Epidermal melanocyte (primary cell): ENCODE measurements around the gene GARNL3.

Experiments
- DNase-seq: peaks from one replicate; pipeline ENCODE4 v3.0.0; 2011; ENCODE audit warnings: low spot score; ENCODE audit not compliant: insufficient read length

Gene GARNL3

DNA sequence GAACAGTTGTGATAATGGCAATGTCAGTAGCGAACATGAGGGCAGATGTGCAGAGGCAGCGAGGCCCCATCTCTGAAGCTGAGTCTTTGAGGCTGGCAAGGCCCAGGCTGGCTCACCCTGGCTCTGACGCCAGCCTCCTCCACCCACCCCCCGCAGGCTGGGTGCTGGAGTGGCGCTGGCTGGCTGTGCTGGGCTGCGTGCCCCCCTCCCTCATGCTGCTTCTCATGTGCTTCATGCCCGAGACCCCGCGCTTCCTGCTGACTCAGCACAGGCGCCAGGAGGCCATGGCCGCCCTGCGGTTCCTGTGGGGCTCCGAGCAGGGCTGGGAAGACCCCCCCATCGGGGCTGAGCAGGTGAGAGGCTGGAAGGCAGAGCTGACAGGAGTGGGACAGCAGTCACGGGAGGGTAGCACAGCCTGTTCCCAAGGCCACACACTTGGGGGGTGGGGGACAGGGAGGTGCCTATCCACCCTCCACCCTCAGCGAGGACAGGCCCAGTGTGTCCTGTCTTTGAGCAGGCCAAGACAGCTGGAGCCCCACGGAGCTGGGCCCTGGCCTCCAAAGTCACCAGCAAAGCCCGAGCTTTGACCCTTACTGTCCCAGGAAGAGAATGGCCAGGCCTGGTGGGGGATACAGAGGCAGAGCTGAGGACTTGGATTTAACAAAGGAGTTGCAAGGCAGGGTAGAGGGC, 138.0 kb downstream of the GARNL3 start:
- no peak for DNase-seq

DNA sequence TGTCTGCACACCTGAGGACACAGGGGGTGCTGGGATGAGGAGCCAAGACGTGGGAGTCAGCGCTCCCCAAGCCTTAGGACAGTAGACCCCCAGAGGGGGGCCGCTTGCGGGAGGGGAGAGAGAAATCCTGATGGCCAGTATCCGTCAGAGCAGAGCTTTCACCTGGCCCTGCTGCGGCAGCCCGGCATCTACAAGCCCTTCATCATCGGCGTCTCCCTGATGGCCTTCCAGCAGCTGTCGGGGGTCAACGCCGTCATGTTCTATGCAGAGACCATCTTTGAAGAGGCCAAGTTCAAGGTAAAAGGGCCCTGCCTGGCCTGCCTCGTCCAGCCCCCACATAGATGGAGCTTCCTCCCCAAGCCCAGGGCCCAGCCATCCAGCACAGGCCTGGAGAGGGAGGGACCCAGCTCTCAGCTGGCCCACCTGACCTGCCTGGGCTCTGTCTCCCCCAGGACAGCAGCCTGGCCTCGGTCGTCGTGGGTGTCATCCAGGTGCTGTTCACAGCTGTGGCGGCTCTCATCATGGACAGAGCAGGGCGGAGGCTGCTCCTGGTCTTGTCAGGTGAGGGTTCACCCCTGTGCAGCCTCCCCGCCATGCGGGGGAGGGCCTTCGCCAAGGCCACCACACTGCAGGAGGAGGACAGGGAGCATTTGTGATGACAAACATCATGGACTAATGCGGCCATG, 139.1 kb downstream of the GARNL3 start:
- no peak for DNase-seq

DNA sequence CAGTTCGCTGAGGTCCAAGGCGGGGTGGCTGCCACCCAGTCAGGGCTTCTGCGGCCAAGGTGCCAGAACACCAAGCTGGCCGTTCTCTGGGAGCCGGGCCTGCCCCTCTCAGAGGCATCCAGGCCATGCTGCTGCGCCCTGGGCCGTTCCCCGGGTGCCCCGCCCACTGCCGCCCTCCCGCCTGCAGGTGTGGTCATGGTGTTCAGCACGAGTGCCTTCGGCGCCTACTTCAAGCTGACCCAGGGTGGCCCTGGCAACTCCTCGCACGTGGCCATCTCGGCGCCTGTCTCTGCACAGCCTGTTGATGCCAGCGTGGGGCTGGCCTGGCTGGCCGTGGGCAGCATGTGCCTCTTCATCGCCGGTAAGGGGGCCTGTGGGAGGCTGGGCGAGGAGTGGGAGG, 140.1 kb downstream of the GARNL3 start:
- no peak for DNase-seq

DNA sequence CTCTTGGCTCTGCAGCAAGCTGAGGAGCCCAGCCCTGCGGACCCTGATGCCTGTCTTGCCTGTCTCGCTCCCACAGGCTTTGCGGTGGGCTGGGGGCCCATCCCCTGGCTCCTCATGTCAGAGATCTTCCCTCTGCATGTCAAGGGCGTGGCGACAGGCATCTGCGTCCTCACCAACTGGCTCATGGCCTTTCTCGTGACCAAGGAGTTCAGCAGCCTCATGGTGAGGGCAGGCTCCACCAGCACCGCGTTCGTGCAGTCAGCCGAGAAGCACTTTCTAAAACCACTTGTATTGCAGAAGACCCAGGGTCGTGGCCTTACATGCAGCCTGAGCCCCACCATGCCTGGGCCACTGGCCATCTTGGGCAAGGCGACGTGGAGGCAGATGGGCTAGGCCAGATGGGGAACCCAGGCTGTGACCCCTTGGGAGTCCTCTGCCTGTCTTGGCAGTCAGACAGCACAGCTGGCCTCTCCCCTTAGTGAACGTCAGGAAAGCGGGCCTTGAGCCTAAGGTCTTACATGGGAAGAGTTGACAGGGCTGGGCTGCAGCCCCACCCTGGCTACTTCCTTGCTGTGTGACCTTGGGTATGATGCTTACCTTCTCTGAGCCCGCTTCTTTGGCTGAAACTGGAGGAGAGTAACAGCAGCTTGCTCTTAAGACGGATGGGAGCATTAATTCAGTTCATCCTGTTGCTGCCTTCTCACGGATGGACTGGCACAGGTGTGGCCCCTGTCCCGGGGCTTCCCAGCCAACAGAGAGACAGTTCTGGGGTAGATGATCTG, 141.0 kb downstream of the GARNL3 start:
- no peak for DNase-seq

DNA sequence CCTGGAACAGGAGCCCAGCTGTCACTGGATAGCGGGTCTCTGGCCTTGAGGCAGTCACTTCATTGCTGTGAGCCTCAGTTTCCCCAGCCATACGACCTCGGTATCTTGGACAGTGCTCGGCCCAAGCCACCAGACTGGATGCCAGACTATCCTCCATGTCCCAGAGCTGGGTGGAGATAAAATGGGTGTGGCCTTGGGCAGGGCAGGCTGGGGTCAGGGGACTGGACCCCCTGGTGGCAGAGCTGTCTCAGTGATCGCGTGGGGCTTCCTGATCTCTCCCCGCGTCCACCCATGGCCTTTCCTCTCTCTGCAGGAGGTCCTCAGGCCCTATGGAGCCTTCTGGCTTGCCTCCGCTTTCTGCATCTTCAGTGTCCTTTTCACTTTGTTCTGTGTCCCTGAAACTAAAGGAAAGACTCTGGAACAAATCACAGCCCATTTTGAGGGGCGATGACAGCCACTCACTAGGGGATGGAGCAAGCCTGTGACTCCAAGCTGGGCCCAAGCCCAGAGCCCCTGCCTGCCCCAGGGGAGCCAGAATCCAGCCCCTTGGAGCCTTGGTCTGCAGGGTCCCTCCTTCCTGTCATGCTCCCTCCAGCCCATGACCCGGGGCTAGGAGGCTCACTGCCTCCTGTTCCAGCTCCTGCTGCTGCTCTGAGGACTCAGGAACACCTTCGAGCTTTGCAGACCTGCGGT, 142.4 kb downstream of the GARNL3 start:
- DNase-seq: no peak

DNA sequence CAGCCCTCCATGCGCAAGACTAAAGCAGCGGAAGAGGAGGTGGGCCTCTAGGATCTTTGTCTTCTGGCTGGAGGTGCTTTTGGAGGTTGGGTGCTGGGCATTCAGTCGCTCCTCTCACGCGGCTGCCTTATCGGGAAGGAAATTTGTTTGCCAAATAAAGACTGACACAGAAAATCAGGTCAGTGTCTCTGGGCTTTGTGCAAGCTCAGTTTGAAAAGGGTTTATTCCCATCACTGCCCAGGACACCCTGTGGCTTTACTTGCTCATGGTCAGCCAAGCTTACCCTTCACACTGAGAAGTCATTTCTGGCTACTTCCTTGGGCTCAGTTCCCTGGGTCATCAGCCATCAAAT, 142.9 kb downstream of the GARNL3 start:
- no peak for DNase-seq

DNA sequence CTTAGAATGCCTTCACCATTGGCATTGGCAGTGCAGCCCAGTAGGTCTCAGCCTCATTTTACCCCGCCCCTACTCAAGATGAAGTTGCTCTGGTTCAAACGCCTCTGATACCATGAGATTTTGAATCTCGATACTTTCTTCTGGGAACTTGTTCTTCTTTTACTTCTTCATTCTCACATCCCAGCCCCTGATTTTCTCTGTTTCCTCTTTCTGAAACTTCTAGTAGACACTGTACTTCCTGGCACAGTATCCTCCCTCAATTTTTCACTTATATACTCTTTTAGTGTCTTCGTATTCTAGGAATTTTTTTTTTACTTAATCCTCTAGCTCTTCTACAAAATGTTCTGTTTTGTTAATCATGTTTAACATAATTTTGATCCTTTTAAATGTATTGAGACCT, 146.5 kb downstream of the GARNL3 start:
- no peak for DNase-seq

DNA sequence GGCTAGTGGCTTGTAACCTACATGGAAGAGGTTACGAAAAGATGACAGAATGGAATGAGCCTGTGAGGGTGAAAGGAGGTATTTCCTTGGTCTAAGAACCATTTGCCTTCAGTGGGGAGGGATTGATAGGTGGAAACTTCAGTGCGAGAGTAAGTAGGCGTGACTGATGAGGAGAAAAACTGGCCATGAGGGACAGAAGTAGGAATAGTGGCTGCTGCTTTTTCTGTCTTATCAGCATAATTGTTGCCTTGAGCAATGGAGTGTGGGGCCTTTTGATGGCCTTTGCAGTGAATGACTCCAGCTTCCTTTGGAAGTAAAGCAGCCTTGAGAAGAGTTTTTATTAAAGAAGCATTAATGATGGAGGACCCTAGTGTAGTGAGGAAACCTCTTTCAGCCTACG, 150.6 kb downstream of the GARNL3 start:
- no peak for DNase-seq

DNA sequence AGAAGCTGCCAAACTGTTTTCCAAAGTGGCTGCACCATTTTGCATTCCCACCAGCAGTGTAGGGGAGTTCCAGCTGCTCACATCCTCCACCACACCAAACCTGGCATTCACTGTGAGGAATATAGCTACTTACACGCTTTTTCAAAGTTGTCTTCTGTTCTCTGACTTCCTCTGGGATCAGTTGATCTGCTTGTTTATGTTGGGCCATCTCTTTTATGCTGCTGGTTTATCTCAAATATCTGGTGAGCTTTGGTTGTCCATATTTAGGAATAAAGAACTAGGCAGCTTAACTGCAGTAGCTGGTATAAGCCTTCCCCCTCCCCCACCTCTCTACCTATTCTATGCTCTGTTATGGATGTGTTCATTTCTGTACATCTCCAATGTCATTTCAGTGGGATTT, 151.1 kb downstream of the GARNL3 start:
- no peak for DNase-seq

DNA sequence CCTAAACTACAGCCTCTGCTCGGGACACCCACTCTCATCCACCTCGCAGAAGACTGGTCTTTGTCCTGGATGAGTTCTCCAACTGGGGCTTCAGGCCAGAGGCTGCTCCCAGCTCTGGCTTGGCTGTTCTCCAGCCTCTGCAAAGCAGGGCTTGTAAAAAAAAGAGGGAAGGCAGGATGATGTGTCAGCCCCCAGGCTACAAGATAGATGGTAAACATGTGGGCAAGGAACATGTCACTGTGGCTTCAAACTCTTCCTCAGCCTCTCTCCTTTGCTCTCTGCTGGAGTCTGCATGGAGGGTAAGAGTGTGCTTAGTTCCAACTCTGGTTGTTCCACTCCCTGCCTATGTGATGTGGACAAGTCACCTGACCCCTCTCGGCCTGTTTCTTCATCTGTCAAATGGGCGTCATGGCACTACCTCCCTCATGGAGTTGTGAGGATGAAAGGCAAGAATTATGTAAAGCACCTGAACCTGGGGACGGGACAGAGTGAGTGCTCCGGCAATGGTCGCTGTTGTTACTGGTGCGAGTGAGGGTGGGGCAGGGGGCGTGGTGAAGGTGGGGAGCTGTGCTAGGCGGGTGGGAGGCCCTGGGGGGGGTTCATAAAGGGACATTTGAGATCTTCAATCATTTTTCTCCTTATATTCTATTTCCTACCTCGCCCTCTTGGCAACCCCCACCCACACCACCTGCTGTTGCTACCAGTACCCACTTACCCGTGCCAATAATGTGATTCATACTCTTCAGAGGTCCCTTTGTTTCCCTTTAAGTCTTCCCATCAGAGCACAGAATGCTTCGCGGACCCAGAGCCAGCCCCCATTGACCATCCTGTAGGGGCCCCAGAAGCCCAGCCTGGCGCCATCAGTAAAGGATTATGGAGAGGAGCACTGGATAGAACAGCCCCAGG, 152.8 kb downstream of the GARNL3 start:
- peak; percentile 45 for DNase-seq

DNA sequence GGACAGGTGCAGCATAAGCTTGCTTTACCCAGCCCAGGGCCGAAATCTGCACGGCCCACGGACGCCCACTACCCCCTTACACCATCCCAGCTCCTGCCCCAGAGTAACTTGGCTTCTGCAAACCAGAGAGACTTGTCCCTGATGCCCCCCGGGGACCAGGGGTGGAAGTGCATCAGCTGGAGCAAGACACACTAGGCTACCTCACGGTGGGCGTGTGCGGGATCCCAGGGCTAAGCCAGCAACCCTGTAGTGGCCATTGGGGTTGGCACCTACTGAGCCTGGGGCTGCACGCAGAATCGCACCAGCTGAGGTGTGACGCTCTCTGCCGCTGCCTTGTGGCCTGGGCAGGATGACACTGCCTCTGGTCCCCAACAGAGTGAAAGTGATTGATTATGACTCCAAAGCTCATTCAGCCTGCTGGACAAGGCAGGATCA, 153.5 kb downstream of the GARNL3 start:
- DNase-seq: no peak

DNA sequence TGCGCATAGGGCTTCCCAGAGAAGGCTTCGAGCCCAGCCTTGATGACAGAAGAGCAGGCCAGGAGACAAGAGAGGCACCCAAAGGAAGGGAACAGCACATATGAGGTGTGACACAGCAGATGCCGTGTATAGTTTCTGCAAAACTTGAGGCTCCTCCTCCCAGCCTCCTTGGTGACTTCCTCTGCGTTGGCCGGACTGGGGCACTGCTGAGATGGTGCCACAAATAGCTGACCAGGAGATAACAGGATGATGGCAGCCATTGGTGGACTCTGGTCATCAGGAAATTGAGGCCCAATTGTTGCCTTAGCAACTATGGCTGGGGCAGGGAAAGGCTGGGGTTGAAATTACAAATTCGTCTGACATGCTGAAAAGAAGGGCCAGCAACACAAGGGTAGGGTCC, 154.8 kb downstream of the GARNL3 start:
- DNase-seq: no peak

DNA sequence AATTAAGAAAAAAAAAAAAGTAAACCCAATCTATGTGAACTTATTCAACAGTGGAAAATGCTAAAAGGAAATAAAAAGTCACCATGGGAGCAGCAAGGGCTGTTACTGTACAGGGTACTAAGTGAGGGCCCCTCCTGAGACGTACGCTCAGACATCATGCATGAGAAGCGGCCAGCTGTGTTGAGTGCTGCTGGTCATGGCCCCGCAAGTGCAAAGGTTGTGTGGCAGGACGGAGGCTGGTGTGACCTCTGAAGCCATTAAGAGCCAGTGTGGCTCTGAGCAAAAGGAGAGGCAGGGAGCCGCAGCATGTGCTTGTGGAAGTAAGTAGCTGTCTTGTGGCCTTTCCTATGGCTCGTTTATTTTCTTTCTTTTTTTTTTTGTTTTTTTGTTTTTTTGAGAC, 156.5 kb downstream of the GARNL3 start:
- DNase-seq: no peak

DNA sequence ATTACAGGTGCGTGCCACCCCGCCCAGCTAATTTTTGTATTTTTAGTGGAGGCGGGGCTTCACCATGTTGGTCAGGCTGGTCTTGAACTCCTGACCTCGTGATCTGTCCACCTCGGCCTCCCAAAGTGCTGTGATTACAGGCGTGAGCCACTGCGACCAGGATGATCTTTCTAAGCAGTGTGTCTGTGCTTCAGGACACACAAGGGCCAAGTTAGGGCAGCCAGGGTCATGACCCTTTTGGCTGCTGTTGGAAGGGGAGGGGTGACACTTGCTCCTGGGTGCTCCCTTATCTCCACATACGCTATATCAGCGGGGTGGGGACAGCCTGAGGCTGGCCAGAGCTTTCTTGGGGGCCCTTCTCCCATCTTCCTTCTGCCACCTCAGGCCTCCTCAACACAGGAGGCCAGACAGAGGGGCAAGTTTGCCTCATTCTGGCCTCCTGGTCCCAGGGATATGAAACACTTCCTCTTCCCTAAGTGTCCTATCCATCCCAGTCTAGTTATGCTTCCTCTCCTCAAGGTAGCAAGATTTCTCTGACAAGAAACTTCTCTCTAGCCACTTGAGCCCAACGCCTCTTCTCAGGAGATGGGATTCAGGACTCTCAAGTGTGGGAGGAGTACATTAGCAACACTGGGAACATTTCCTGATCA, 157.7 kb downstream of the GARNL3 start:
- DNase-seq: no peak

DNA sequence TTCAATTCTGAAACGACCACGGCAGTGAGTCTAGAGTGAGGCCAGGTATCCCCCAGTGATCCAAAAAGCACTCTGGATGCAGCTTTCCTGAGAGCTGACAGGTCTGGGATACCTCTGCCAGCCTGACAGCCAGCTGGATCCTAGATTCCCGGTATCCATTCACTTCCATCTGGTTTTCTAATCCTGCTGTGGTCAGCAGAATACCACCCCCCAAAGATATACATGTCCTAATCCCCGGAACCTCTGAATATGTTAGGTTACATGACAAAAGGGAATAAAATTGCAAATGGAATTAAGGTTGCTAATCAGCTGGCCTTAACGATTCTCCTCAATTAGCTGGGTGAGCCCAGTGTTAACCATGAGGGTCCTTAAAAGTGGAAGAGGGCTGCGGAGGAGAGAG, 158.2 kb downstream of the GARNL3 start:
- DNase-seq: no peak

DNA sequence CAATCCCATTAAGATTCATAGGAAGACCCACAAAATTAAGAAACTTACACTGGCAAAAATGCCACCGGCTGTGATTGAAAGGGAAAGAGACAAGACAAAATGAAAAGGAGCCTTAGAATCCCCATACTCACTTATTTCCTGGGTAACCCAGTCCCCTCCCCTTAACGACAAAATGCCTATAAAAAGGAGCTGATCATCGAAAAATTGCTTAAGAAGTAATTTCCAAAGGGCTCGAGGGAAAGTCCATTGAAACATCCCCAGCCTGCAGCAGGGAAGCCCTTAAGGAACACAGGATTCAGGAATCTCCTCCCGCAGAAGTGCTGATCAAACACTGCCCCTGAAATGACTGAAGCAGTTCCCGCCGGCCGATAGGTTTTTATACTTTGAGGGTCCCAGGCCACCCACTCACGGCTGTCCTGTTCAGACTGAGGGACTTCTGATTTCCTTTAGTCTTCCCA, 158.9 kb downstream of the GARNL3 start:
- DNase-seq: no peak

DNA sequence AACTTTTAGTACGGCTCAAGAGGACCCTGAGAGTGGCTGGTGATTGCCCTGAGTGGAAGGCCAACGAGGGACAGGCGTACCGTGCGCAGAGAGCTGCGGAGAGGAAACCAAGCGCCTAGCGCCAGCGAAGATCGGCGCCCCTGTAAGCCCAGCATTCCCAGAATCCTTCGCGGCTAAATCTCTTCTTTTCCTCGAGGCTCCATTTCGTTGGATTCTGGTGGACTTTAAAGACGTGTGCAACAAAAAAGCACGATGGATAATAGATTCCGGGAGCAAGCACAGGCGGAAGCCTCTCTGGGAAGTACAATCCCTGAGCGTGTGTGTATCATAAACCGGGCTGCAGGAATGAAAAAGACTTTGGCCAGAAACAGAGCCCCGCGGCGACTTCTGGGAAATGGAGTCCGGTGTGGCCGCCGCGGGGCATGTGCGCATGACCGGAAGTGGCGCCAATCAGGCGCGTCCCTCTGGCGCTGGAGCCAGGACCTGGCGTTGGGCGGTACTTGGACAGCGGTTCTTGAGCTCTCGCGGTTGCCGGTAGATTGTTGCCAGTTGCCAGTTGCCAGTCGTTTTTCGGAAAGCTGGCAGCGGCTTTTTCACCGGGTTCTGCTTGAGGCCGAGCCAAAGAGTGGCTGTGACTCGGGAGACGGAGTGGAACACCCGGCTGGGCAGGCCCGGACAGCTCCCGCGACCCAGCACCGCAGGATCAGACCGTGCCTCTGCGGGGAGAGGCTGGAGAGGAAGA, 159.5 kb downstream of the GARNL3 start, which contains the start of gene ZNF79:
Gene ZNF79, plus strand, starts transcription at position 449 of the 742 bp plus-strand sequence. CDS start 406 bp downstream, outside the sequence.
- DNase-seq: peak; percentile 98

DNA sequence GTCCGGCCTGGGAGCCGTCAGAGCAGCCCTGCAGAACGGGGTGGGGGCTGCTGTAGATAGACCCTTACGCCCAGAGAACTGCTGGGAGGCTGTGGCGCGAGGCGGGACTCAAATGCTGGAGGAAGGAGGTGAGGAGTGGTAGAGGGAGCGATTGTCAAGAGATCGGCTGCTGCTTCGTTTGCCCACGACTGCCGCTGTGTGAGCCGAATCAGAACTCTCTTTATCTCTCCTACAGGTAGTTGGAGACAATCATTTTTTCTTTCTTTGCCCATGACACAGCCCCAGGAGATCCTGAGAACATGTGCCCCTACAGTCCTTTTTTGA, 160.1 kb downstream of the GARNL3 start:
- no peak for DNase-seq

DNA sequence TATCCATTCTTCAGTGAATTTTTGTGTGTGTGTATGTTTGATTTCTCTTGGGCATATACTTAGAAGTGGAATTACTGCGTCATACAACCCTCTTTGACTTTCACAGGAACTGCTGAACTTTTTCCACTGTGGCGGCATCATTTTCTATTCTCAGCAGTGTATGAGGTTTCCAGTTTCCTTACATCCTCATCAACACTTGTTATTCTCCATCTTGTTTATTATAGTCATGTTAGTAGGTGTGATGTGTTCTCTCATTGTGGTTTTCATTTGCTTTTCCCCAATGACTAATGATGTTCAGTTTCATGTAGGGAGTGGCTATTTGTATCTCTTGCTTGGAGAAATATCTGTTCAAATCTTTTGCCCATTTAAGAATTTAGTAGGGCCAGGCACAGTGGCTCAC, 162.2 kb downstream of the GARNL3 start:
- DNase-seq: no peak

DNA sequence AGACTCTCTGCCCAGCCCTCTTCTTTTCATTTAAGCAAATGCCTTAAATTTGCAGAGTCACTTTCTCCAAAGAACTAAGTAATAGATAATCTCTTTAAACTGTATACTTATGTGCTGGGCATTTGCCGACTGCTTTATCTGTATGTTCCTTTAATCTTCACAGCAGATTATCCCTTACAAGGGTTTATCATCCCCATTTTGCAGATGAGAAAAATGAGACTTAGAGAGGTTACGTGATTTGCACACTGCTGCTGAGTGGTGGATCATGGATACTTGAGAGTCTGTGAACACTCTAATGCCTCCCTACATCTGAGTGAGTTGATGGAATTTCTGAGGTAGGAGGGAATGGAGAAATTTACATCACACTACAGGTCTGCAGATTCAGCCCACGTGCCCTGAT, 163.8 kb downstream of the GARNL3 start:
- DNase-seq: no peak
